ENCODE results near the gene RHBDD1. TPM values are rescaled to one million over a fixed set of nuclear protein-coding genes. Genes with fewer than 3 reads are reported as not detected.

The RHBDD1 gene
- total RNA-seq, 1 donor: 92.2 TPM

Other genes with a start within 250 kb of the RHBDD1 start
- gene IRS1, start 36.2 kb upstream of the RHBDD1 start, total RNA-seq: 2.3 TPM

Data from mononuclear cell (primary cell).